ENCODE measurements around the gene HPCAL1. TPM values are rescaled to one million over a fixed set of nuclear protein-coding genes. Genes with fewer than 3 reads are reported as not detected.
A peak's percentile ranks its signal among the peaks of the same experiment; 100 is the strongest.

HPCAL1 gene
- total and polyA plus RNA-seq, 11 donors = 18.9 to 63.2 (median 40.5) TPM

- Histone ChIP-seq H3K4me3 (no peak overlapping the region), H3K27ac (no peak overlapping the region), H3K9me3 (no peaks in the 10 kb centered on the region), H3K36me3 (peaks cover 0 to 26% (median 20%) of the 10 kb centered on the region in 9 donors), H3K27me3 (peaks cover 0 to 7% (median 0%) of the 10 kb centered on the region in 9 donors), H3K4me1 (peaks cover 0 to 20% (median 1%) of the 10 kb centered on the region in 12 donors)
- no peak for ATAC-seq
- WGBS, 4 donors = 76 to 77% (median 77%) methylated on average over 12 to 13 of the region's 13 CpGs
- TF ChIP-seq POLR2A (IDR thresholded peaks at IDR 0.05) (no peak), CTCF (IDR thresholded peaks at IDR 0.05) (no peak)
- intact Hi-C loops (cut with DNase I) = loop anchor here in 8 of 10 donors (5.0 to 10.0 kb wide), 10 partner anchors 162 to 632 kb away; no protein-coding TSS in a partner anchor
- DNase-seq = no peak
These were observed 133.9 kb downstream of the HPCAL1 start for GRCh38 chr2:10436583-10437110.

GRCh38 chr2:10437806-10438205, 135.1 kb downstream of the HPCAL1 start:
- ATAC-seq (no peak), DNase-seq (no peak)
- TF ChIP-seq POLR2A (IDR thresholded peaks at IDR 0.05) (no peak), CTCF (IDR thresholded peaks at IDR 0.05) (no peak)
- no peaks in the 10 kb centered on the region for H3K27me3 ChIP-seq
- H3K4me3 ChIP-seq = no peak overlapping the region
- no peak overlapping the region for H3K27ac ChIP-seq
- 90 to 94% (median 91%) methylated on average over 9 of the region's 9 CpGs for WGBS, 4 donors
- peaks cover 0 to 9% (median 0%) of the 10 kb centered on the region in 12 donors for H3K4me1 ChIP-seq
- peaks cover 0 to 37% (median 32%) of the 10 kb centered on the region in 9 donors for H3K36me3 ChIP-seq
- intact Hi-C loops (cut with DNase I) = loop anchor here in 8 of 10 donors (5.0 to 10.0 kb wide), 10 partner anchors 163 to 633 kb away; no protein-coding TSS in a partner anchor
- no peaks in the 10 kb centered on the region for H3K9me3 ChIP-seq

- H3K9me3 ChIP-seq = no peaks in the 10 kb centered on the region
- DNase-seq (no peak), ATAC-seq (no peak)
- H3K36me3 ChIP-seq = peaks cover 0 to 46% (median 40%) of the 10 kb centered on the region in 9 donors
- no peak for TF ChIP-seq POLR2A (IDR thresholded peaks at IDR 0.05)
- TF ChIP-seq CTCF (IDR thresholded peaks at IDR 0.05) = no peak
- H3K4me1 ChIP-seq = peaks cover 0 to 8% (median 0%) of the 10 kb centered on the region in 12 donors
- WGBS, 4 donors = 82 to 91% (median 90%) methylated on average over 14 of the region's 14 CpGs
- no peak overlapping the region for H3K4me3 ChIP-seq
- intact Hi-C loops (cut with DNase I) = loop anchor here in 8 of 10 donors (5.0 to 10.0 kb wide), 10 partner anchors 164 to 634 kb away; no protein-coding TSS in a partner anchor
- no peak overlapping the region for H3K27ac ChIP-seq
- H3K27me3 ChIP-seq = no peaks in the 10 kb centered on the region
These were observed 136.0 kb downstream of the HPCAL1 start for GRCh38 chr2:10438688-10439087.

- Histone ChIP-seq H3K27me3 (no peaks in the 10 kb centered on the region), H3K4me3 (no peak overlapping the region), H3K4me1 (peaks cover 0 to 8% (median 0%) of the 10 kb centered on the region in 12 donors), H3K36me3 (peaks cover 0 to 52% (median 47%) of the 10 kb centered on the region in 9 donors), H3K27ac (no peak overlapping the region), H3K9me3 (no peaks in the 10 kb centered on the region)
- intact Hi-C loops (cut with DNase I) = loop anchor here in 8 of 10 donors (5.0 to 10.0 kb wide), 10 partner anchors 165 to 635 kb away; no protein-coding TSS in a partner anchor
- TF ChIP-seq POLR2A (IDR thresholded peaks at IDR 0.05) (no peak), CTCF (IDR thresholded peaks at IDR 0.05) (no peak)
- 68 to 76% (median 74%) methylated on average over 11 of the region's 11 CpGs for WGBS, 4 donors
- DNase-seq (no peak), ATAC-seq (peak in 1 of 4 donors; percentile 6)
These were observed 136.6 kb downstream of the HPCAL1 start for GRCh38 chr2:10439185-10439879.
